Stimulated activated memory B cell treated with anti-CD40 and anti-IgM and Interleukin-4, amounts not matched to agents 10 μg/mL and 1 μg/mL and 100 μg/mL, for 72 hours (primary cell): Measurements from ENCODE around the gene HEG1.

Experiments
- ATAC-seq: fragments of 150-1000 bp; cut with Tn5 transposase; 2 replicates; pipeline ENCODE4 v1.10.0; 2021
- H3K27ac Mint-ChIP-seq: one replicate; pipeline ENCODE4 v1.8.0; 2022; ENCODE audit warnings: mild to moderate bottlenecking, mixed read lengths
- H3K27me3 Mint-ChIP-seq: one replicate; pipeline ENCODE4 v1.8.0; 2022; ENCODE audit warnings: mixed read lengths
- H3K36me3 Mint-ChIP-seq: one replicate; pipeline ENCODE4 v1.8.0; 2022; ENCODE audit warnings: mixed read lengths
- H3K4me1 Mint-ChIP-seq: one replicate; pipeline ENCODE4 v1.8.0; 2022; ENCODE audit warnings: mixed read lengths
- H3K4me3 Mint-ChIP-seq: one replicate; pipeline ENCODE4 v1.8.0; 2022; ENCODE audit warnings: mild to moderate bottlenecking, moderate library complexity, mixed read lengths
- H3K9me3 Mint-ChIP-seq: one replicate; pipeline ENCODE4 v1.8.0; 2022; ENCODE audit warnings: mixed read lengths

The HEG1 gene

DNA sequence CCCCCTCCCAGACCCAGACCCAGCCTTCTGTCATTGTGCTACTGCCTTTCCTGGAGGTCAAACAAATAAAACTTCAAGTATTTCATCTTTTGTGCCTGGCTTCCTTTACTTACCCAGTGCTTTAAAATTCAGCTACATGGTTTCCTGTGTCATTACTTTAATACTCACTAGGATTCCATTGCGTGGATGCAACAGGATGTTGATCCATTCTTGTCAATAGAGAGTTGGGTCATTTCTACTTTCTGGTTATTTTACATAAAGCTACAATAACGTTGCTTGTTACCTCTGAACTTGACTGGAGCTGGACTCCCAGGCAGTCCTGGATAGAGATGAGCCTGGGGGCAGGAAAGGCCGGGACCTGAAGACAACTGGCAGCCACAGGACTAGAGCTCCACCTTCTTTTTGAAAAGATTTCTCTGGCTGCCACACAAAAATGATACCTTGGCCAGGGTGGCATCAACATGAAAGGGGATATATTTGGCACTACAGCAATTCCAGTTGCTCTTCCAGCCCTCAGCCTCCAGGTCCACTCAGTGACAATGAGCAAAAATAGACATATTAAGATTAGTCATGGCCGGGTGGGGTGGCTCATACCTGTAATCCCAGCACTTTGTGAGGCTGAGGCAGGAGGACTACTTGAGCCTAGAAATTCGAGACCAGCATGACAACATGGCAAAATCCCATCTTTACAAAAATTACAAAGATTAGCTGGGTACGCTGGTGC is 23.3 kb upstream of the HEG1 start:
- no peaks in the 10 kb centered on the region for H3K27me3 Mint-ChIP-seq
- no peak overlapping the region for H3K27ac Mint-ChIP-seq
- no peak for ATAC-seq
- H3K36me3 Mint-ChIP-seq: no peaks in the 10 kb centered on the region
- peaks cover 20% of the 10 kb centered on the region for H3K4me1 Mint-ChIP-seq
- H3K9me3 Mint-ChIP-seq: no peaks in the 10 kb centered on the region
- no peak overlapping the region for H3K4me3 Mint-ChIP-seq

DNA sequence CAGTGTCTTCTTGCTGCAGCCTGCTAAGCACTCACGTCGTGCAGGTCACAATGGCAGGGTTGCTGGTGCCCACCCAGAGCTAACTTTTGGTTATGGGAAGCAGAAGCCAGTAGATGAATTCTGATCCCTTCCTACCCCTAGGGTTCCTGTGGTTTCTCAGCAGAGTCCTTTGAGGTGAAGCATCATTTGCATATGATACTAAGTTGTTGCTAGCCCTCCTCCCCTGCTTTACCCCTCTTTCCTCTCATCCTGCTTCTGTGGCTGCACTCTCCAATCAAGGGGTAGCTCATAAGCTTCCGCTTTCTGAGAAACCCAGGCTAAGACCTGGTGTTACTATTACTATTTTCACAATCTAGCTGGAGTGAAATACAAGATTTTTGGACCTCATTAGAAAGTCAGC is 22.1 kb upstream of the HEG1 start:
- no peaks in the 10 kb centered on the region for H3K36me3 Mint-ChIP-seq
- no peak overlapping the region for H3K4me3 Mint-ChIP-seq
- peaks cover 20% of the 10 kb centered on the region for H3K4me1 Mint-ChIP-seq
- H3K9me3 Mint-ChIP-seq: no peaks in the 10 kb centered on the region
- H3K27me3 Mint-ChIP-seq: no peaks in the 10 kb centered on the region
- ATAC-seq: peak; percentile 39
- H3K27ac Mint-ChIP-seq: no peak overlapping the region

DNA sequence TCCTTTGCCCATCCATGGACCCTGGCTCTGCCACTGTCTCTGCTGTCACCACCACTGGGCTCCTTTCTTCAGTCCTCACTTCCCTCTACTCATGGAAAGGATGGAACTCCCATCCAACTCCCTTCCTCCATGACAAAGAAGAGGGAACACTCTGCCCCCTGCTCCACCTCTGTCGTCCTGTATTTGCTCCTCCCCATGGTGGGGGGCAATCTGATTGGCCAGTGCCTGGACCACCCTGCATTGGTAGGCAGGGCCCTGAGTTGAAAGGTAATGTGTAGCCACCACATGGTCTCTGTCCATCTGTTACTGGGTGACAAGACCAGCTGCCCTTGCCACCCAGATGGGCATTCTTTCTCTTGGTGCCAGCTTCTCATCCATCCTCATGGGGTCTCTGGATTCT is 20.7 kb upstream of the HEG1 start:
- H3K36me3 Mint-ChIP-seq: no peaks in the 10 kb centered on the region
- H3K4me1 Mint-ChIP-seq: peaks cover 20% of the 10 kb centered on the region
- no peaks in the 10 kb centered on the region for H3K27me3 Mint-ChIP-seq
- H3K27ac Mint-ChIP-seq: no peak overlapping the region
- ATAC-seq: no peak
- H3K9me3 Mint-ChIP-seq: no peaks in the 10 kb centered on the region
- H3K4me3 Mint-ChIP-seq: no peak overlapping the region

DNA sequence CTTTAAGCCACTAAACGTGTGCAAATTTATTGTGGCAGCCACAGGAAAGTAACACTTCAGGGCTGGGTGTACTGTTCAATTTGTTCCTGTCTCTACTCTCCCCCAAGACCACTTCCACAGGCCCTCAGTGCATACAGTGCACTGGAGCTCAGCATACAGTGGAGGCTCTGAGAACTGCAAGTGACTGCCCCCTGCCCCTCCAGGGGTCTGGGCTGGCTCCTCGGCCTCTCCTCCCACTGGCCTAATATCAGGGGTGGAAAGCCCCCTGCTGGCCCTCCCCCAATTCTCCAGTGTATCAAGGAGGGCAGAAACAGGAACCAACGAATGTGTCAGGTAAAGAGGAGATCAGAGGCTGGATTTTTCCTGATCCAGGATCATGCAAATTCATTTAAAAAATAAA is 19.9 kb upstream of the HEG1 start:
- Mint-ChIP-seq H3K27me3 (no peaks in the 10 kb centered on the region), H3K4me1 (peaks cover 20% of the 10 kb centered on the region), H3K36me3 (no peaks in the 10 kb centered on the region), H3K4me3 (no peak overlapping the region), H3K9me3 (no peaks in the 10 kb centered on the region), H3K27ac (no peak overlapping the region)
- peak; percentile 49 for ATAC-seq

DNA sequence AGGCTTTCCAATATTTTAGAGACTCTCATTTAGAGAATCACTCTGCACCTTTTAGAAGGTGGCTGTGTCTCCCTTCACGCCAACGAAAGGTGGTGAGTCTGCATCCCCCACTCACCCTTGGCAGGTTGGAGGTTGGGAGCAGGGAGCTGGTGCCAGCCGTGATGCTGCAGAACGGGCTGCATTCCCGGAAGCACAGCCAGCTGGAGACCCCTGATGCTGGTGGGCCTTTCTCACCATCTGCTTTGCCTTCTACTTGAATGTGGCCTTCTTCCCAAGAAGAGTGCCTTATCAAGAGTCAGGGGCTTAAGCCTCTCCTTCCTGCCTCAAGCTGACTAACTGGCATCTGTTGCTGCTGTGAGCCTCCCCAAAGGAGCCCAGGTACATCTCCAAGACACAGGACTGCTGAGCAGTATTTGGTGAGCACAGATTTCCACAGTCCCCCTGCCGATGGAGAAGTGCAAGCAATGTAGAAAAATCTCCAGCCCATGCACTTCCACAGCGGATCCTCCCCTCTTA is 17.7 kb upstream of the HEG1 start:
- ATAC-seq: no peak
- H3K36me3 Mint-ChIP-seq: no peaks in the 10 kb centered on the region
- H3K9me3 Mint-ChIP-seq: no peaks in the 10 kb centered on the region
- no peak overlapping the region for H3K27ac Mint-ChIP-seq
- no peaks in the 10 kb centered on the region for H3K27me3 Mint-ChIP-seq
- H3K4me3 Mint-ChIP-seq: no peak overlapping the region
- peaks cover 31% of the 10 kb centered on the region for H3K4me1 Mint-ChIP-seq

DNA sequence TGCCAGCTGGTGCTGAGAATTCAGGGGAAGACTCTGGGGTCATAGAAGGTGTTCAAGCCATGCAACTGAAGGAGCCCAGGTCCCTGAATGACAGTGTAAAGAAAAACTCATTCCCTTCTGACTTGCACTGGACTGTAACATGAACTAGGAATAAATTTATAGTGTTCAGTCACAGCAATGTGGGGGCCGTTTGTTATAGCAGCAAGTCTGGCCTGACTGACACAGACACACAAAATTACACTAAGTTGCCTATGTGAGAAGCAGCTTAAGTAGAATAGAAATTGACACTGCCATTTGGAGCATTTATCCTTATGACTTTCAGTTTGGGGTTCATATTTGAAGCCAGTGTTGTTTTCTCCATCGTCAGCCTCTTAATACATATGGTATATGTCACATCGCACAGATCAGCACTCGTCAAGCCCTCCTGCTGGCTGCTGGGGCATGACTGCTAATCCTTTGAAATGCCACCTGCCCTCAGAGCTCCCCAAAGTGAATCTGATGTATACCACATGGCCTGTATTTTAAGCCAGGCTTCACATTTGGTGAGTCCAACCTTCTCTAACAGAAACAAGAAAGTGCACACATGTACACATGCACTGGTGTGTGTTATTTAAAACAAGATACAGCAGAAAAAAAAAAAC is 17.1 kb upstream of the HEG1 start:
- no peak overlapping the region for H3K4me3 Mint-ChIP-seq
- ATAC-seq: no peak
- no peaks in the 10 kb centered on the region for H3K36me3 Mint-ChIP-seq
- no peak overlapping the region for H3K27ac Mint-ChIP-seq
- peaks cover 25% of the 10 kb centered on the region for H3K4me1 Mint-ChIP-seq
- no peaks in the 10 kb centered on the region for H3K9me3 Mint-ChIP-seq
- no peaks in the 10 kb centered on the region for H3K27me3 Mint-ChIP-seq

DNA sequence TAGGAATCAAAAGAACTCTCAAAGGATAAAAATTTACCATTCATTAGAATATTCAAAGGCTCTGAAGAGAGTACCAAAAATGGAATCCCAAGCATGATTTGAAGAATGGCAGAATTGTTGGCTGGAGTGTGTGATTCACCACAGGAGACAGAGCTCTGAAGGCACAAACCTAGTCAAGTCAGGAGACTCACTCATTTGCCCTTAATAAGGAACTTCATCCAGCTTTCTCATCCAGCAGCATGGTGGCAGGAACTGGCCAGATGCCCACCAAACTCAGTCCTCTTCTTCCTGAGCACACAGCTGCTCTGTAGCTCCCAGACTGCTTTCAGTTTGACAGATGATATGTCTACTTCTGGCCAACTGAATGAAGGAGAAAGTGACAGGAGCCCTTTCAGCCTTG is 16.5 kb upstream of the HEG1 start:
- no peaks in the 10 kb centered on the region for H3K36me3 Mint-ChIP-seq
- H3K4me1 Mint-ChIP-seq: peaks cover 20% of the 10 kb centered on the region
- H3K27ac Mint-ChIP-seq: no peak overlapping the region
- ATAC-seq: no peak
- H3K4me3 Mint-ChIP-seq: no peak overlapping the region
- no peaks in the 10 kb centered on the region for H3K27me3 Mint-ChIP-seq
- no peaks in the 10 kb centered on the region for H3K9me3 Mint-ChIP-seq

DNA sequence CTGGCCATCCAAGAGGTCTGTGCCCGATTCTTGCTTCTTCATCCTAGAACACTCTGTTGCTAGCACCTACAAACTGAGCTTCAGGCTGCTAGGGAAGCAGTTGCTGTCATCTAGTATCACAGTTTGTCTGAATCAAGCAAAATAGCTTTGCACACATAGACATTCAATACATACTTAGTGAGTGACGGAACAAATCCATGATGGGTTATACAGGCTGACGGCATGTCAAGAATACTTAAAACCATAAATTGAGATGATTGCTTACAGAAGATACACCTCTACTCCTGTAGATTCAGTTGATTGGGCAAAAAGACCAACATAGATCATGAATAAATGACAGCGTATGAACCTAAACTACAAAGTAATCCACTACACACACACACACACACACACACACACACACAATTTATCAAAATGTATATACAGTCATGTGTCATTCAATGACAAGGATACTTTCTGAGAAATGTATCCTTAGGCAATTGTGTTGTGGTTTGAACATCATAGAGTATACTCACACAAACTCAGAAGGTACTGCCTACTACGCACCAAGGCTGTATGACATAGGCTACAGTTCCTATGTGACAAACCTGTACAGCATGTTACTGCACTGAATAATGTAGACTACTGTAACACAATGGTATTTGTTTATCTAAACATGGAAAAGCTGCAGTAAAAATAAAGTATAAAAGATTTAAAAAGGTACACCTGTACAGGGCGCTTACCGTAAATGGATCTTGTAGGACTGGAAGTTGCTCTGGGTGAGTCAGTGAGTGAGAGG is 14.4 kb upstream of the HEG1 start:
- Mint-ChIP-seq H3K27me3 (no peaks in the 10 kb centered on the region), H3K9me3 (no peaks in the 10 kb centered on the region), H3K4me3 (no peak overlapping the region), H3K4me1 (peaks cover 12% of the 10 kb centered on the region), H3K27ac (no peak overlapping the region), H3K36me3 (no peaks in the 10 kb centered on the region)
- no peak for ATAC-seq

DNA sequence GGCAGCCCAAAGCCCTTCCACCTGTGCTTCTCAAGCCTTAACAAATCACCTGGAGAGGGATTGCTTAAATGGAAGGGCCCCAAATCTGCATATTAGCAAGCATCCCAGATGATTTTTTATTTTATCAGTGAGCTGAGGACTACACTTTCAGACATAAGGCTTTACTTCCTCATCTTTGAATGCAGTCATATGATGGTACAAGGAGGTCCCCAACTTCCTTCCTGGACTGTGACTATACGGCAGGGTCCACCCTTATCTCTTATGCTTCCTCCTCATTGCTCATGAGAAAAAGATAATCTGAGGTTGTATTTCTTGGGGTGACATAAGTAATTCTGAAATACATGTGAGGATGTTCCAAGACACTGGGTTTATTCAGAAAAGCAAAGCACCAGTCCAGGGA is 13.7 kb upstream of the HEG1 start:
- ATAC-seq: peak; percentile 57
- Mint-ChIP-seq H3K36me3 (no peaks in the 10 kb centered on the region), H3K27me3 (no peaks in the 10 kb centered on the region), H3K4me3 (no peak overlapping the region), H3K9me3 (no peaks in the 10 kb centered on the region), H3K27ac (no peak overlapping the region), H3K4me1 (peaks cover 12% of the 10 kb centered on the region)

DNA sequence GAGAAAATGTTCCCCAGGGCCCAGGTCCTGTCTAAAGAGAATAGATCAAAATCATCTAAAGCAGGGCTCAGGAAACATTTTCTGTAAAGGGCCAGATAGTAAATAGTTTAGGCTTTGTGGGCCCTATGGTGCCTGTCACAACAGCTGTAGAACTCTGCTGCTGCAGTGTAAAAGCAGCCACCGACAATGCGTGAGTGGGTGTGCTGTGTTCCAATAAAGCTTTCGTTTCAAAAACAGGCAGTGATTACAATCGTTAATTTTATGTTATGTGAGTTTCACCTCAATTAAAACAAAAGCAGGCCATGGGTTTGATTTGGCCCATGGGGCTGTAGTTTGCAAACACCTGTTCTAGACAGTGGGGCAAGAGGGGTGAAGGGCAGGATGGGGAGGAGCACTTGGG is 12.5 kb upstream of the HEG1 start:
- Mint-ChIP-seq H3K4me3 (no peak overlapping the region), H3K4me1 (peaks cover 12% of the 10 kb centered on the region), H3K36me3 (no peaks in the 10 kb centered on the region), H3K9me3 (no peaks in the 10 kb centered on the region), H3K27ac (no peak overlapping the region), H3K27me3 (no peaks in the 10 kb centered on the region)
- no peak for ATAC-seq

DNA sequence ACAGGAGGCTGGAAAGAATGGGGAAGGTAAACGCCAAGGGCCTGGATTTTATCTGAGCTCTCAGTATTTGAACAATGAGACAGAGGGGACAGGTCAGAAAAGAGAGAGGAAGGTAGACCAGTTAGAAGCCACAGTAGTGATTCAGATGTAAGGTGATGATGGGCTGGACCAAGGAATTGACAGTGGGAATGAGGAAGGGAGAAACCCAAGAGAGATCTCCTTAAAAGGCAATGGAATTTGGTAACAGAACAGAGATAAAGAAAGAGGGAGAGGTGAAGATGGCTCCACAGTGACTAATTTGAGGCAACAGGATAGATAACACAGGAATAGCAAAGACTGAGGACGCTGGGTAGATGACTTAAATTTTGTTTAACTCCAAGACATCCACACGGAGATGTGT is 11.4 kb upstream of the HEG1 start:
- H3K27me3 Mint-ChIP-seq: no peaks in the 10 kb centered on the region
- no peak overlapping the region for H3K27ac Mint-ChIP-seq
- no peak for ATAC-seq
- H3K9me3 Mint-ChIP-seq: no peaks in the 10 kb centered on the region
- H3K4me1 Mint-ChIP-seq: peaks cover 12% of the 10 kb centered on the region
- no peak overlapping the region for H3K4me3 Mint-ChIP-seq
- H3K36me3 Mint-ChIP-seq: no peaks in the 10 kb centered on the region

DNA sequence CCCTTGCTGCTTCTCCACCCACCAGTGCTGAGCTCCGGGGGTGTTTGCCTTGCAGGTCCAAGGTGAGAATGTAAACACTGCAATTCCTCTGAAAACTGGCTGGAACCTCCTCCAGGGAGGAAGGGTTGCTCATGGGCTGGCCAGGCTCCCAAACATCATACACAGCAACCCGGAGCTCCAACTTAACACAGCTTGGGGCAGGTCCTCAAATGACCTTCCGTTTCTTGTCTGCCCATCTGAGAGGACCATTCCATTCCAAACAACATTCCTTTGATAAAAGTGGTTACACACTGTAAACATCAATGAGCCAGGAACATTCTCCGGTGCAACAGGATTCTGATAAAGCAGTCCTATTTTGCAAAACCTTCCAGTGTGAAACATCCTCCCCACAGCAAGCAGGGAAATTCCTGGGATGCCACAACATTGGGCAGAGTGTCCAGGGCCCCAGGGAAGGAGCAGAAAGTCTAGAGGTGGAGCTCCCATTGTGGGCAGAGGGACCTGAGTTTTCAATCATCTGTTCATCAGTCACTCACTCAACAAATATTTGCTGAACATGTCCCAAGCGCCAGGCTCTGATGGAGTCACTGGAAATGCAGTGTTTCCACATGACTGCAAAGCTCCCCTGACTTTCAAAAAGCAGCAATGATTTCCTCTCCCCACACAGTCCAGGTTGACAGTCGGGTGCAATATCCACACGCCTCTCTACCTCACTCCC is 7.3 kb upstream of the HEG1 start:
- no peaks in the 10 kb centered on the region for H3K36me3 Mint-ChIP-seq
- H3K9me3 Mint-ChIP-seq: no peaks in the 10 kb centered on the region
- peaks cover 19% of the 10 kb centered on the region for H3K27me3 Mint-ChIP-seq
- no peaks in the 10 kb centered on the region for H3K4me1 Mint-ChIP-seq
- H3K4me3 Mint-ChIP-seq: no peak overlapping the region
- no peak overlapping the region for H3K27ac Mint-ChIP-seq
- no peak for ATAC-seq

DNA sequence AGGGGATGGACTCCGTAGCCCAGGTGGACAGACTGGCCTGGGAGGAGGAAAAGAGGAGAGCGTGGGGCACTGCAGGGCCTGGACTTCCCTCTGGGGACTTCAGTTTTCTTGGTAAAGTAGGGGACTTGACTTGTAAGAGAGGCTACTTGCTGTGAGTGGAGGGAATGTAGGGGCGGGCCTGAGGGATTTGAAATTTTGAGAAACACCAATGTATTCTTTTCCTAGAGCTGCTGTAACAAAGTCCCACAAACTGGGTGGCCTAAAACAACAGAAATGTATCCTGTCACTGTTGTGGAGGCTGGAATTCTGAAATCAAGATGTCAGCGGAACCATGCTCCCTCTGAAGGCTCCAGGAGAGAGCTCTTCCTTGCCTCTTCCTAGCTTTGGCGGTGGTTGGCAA is 5.8 kb upstream of the HEG1 start:
- Mint-ChIP-seq H3K4me1 (no peaks in the 10 kb centered on the region), H3K4me3 (no peak overlapping the region), H3K27me3 (peaks cover 19% of the 10 kb centered on the region), H3K27ac (no peak overlapping the region), H3K9me3 (no peaks in the 10 kb centered on the region), H3K36me3 (no peaks in the 10 kb centered on the region)
- no peak for ATAC-seq

DNA sequence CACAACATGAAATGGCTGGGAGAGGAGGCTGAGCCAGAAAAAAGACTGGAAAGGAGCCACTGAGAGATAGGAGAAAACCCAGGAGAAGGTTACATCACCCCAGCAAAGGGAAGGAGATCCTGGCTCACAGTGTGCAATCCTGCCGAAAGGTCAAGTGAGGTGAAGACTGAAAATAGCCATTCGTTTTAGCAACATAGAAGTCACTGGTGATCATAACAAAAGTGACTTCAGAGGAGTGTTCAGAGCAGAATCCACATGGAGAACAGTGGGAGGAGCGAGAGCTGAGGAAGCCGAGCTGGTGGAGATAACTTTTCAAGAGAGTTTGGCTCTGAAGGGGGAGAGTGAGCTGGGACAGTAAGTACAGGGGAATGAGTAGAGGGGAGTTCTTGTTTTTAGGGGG is 5.4 kb upstream of the HEG1 start:
- Mint-ChIP-seq H3K9me3 (no peaks in the 10 kb centered on the region), H3K36me3 (no peaks in the 10 kb centered on the region), H3K4me1 (no peaks in the 10 kb centered on the region), H3K27ac (no peak overlapping the region), H3K27me3 (peaks cover 19% of the 10 kb centered on the region), H3K4me3 (no peak overlapping the region)
- no peak for ATAC-seq

DNA sequence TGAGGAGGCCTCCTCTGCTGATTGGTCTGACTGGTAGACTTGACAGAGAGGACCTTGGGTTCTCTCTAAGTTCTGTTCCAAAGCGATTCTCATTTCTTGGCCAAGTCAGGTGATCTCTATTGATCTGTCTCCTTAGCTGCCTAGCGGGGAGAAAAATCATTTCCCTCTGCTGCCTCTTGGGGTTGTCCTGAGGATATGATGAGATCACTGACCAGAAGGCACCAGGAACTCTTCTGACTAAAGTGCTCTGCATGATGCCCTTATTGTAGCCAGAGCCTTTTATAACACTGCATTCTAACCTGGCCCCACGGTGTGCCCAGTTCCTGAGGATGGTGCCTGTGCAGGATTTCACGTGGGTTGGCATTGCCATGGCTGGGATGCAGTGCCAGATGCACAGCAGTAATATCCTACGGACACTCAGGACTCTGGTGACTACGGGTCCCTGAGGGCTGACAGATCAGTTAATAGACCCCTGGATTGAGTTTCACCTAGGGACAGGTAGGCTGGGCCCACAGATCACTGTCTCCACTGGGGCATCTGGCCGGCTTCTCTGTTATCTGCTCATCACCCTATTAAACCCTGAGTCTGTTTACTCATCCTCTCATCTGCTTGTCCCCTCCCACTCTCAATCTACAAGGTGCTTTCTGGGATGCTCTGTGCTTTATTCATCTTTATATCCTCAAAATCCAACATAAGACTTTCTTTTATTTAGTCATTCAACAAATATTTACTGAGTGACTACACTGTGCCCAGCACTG is 3.9 kb upstream of the HEG1 start:
- peaks cover 5% of the 10 kb centered on the region for H3K4me1 Mint-ChIP-seq
- no peak for ATAC-seq

More for the DNA sequence above, 3.9 kb upstream of the HEG1 start:
- Mint-ChIP-seq H3K27me3 (peaks cover 19% of the 10 kb centered on the region), H3K27ac (no peak overlapping the region), H3K9me3 (no peaks in the 10 kb centered on the region), H3K36me3 (no peaks in the 10 kb centered on the region), H3K4me3 (no peak overlapping the region)
